CD4-positive, alpha-beta T cell treated with Interleukin-15 for 1 hour (primary cell): Measurements from ENCODE around the gene ZNF432.
"Not testable (repeated sequence)": the region's sequence is repeated elsewhere in the genome, so short reads cannot be mapped to it uniquely, and the experiment has no call there.

Experiments
- DNase-seq: peaks from one replicate; pipeline ENCODE4 v3.0.0-alpha.2; 2020

Gene ZNF432

DNA sequence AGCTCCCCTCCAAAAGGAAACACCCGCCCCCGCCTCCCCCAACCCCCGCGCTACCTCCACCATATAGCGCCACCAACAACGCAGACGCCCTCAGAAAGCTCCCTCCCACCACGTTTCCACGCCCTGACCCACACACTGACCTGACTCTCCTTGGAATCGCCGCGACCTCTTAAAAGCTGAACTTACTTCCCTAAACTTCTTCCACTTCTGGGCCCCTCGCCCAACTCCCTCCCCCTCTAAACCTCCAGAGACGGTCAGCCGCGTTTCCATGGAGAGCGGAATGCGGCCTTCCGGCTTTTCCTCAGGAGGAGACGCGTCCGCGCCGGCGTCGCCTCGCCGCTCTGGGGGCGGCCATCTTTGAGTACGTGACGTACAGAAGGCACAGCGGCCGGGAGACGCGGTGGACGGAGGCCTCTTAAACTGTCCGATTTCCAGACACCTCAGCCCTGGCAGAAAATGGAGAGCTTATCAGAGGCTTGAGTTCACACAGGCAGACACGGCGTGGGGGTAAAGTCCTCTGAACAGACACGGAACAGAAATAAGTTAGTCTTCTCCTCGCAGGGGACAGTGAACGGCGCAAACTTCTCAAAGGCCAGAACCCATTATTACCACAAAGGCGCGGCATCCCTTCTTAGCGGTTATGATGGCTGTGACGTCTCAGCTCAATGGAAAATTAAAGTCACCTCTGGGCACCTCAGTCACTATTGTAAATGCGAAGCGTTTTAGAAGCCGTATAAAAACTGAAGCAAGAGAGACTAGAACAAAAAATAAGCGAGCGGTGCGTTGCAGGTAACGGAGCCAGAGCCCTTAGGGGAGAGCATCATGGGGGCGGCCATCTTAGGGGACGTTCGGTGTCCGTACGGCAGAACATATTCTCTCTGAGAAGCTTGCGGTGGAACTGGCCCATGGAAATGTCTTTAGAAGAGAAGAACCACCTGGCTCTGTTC, at the start of gene ZNF432:
Gene ZNF432, minus strand, starts transcription at position 284 of the 947 bp plus-strand sequence. CDS start 1,970 bp downstream, outside the sequence.
- DNase-seq, result peak; percentile 87

DNA sequence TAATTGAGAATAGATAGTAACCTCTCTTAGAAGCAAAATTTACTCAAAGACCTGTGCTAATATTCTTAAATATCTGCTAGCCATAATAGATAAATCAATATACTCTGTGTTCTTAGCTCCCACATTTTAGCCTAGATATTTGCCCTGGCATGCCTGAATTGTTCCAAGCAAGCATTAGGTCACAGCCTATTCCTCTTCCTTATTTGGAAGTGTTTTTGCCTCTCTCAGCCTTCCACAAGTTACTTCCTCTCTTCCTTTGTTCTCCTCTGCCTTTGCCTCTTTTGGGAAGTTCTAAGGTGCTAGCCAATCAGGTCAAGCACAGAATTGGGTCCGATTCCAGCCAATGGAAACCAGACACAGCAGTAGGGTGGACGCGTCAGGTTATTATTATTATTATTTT, 47.8 kb upstream of the ZNF432 start:
- DNase-seq, result not testable (repeated sequence)

DNA sequence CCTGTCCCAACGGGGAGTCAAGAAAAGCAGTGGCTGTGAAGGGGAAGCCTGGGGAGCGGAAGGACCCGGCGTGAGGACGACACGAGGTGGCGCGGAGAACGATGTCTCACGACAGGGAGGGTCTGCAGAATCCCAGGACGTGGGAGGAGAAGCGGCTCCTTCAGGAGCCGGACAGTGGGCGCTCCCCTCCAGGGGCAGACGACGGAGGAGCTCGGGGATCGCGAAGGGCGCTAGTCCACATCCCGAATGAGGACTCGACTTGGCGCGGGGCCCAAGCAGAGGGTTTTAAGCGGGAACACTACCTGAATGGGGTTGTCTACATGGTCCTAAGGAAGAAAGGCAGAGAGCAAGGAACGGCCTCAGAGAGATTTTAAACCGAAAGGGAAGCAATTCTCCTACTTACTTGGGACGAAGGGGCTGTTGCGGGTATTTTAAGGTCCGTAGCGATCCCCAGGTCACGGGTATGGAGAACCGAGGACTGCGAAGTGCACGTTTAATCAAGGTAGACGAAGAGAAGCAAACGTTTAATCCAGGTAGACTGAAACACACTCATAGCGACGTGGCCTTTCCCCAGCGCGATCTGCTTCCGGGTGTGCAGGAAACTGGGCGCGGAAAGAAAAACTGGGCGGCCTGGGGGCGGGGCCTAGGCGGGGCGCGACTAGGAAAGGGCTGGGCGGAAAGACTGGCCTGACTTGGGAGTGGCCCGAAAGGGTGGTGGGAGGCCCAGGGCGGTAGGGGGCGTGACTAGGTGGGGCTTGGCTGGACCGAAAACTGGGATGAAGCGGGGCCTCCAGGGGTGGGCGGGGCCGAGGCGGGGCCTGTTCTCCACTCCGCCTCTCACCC, 46.8 kb upstream of the ZNF432 start, which contains the start of gene ZNF841:
Gene ZNF841, minus strand, starts transcription at position 594 of the 843 bp plus-strand sequence. CDS start 10,964 bp downstream, outside the sequence.
- DNase-seq, result peak; percentile 88

DNA sequence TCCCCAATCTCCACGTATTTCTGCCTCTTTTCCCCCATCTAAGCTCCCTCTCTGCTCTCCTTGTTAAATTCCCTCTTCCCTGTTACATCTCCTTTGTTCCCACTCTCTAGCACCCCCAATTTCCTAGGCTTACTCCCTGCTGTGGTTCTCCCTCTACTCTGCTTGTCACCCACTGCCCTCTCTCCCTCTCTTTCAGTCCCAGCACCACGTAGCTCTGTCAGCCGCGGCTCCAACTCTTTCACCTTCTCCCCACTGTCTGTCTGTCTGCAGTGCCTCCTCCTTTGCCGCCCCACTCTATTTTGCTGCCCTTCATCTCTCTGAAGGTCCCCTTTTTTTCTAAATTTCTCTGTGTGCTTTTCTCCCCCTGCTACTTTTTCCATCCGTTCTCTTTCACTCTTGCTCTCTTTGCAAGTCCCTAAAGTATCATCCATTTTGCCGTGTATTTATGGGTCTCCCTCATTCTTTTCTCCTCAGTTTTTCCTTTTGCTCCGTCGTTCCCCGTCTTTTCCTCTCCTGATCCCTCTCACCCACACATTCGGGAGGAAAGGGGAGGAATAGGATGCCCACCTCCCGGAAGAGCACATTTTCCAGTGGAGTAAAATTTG, 46.0 kb upstream of the ZNF432 start:
- no peak for DNase-seq

DNA sequence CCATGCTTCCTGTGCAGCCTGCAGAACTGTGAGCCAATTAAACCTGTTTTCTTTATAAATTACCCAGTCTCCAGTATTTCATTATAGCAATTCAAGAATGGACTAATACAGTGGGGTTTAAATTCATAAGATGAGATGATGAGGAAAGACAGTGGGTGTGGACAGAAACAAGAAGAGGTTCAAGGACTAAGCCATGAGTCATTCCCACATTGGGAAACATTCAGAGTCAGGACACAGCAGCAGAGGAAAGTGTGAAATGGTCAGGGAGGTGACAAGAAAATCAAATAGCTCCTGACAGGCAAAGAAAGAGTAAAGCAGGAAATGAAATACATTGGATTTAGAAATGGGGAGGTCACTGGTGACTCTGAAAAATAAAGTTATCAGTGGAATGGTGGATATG, 37.8 kb upstream of the ZNF432 start:
- no peak for DNase-seq

DNA sequence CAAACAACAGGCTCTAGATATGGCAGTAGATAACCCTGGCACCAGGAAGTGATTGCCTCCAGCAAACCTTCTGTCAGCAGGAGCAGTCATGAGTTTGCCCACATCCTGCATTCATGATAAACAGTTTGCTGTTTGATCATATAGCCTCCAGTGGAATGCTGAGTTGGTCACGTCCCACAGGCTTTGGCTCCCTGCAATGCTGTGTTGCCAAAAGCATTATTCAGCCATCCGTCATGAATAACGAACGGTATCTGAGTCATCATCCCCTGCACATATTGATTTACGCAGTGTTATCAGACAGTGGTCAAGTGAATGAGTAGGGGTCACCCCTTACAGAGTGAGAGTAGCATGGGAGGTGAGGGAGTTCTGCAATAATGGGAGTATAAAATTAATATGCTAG, 21.9 kb upstream of the ZNF432 start:
- DNase-seq, result no peak

DNA sequence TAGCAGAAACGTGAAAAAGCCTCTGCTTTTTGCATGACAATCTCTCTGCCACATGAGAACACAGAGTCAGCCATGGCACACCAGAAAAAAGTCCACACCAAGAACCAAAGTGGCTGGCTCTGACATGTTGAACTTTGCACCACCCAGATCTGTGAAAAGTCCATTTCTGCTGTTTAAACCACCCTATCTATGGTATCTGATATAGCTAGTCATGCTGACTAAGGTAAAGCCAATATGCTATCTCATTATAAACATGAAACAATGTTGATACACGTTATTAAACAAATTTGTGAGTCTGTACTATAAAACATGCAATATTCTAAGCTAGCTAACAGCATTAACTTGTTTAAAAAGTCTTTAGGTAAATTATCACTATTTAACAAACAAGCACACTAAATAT, 21.0 kb upstream of the ZNF432 start:
- DNase-seq, result no peak

DNA sequence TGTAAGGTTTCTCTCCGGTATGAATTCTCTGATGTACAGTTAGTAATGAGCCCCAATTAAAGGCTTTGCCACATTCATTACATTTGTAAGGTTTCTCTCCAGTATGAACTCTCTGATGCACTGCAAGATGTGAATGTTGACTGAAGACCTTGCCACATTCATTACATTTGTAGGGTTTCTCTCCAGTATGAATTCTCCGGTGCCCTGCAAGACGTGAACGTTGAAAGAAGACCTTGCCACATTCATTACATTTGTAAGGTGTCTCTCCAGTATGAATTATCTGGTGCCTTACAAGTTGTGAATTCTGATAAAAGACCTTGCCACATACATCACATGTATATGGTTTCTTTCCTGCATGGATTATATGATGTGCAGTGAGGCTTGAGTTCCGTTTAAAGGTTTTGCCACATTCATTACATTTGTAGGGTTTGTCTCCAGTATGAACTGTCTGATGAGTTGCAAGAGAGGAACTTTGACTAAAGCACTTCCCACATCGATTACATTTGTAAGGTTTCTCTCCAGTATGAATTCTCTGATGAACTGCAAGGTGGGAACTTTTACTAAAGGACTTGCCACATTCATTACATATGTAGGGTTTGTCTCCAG, 17.7 kb upstream of the ZNF432 start:
- no peak for DNase-seq

DNA sequence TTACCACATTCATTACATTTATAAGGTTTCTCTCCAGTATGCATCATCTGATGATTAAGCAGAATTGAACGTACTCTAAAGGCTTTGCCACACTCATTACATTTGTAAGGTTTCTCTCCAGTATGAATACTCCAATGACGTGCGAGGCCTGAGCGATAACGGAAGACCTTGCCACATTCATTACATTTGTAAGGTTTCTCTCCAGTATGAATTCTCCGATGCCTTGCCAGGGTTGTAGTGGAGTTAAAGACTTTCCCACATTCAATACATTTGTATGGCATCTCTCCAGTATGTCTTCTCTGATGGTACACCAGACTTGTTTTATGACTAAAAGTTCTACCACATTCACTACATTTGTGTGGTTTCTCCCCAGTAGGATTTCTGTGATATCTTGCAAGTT, 16.8 kb upstream of the ZNF432 start:
- DNase-seq, result no peak

DNA sequence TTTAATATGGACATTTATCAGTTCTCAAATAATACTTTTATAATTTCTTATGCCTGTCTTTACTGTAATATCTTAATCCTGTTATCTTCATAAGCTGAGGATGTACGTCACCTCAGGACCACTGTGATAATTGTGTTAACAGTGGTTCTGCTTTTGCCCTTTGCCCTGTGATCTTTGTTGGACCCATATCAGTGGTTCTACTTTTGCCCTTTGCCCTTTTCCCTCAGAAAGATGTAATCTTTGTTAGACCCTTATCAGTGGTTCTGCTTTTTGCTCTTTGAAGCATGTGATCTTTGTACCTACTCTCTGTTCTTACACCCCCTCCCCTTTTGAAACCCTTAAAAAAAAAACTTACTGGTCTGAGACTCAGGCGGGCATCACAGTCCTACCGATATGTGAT, 7.8 kb upstream of the ZNF432 start:
- not testable (repeated sequence) for DNase-seq

DNA sequence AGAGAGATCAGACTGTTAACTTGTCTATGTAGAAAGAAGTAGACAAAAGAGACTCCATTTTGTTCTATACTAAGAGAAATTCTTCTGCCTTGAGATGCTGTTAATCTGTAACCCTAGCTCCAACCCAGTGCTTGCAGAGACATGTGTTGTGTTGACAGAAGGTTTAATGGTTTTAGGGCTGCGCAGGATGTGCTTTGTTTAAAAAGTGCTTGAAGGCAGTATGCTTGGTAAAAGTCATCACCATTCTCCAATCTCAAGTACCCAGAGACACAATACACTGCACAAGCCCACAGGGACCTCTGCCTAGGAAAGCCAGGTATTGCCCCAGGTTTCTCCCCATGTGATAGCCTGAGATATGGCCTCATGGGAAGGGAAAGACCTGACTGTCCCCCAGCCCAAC, 3.1 kb upstream of the ZNF432 start:
- DNase-seq, result not testable (repeated sequence)

DNA sequence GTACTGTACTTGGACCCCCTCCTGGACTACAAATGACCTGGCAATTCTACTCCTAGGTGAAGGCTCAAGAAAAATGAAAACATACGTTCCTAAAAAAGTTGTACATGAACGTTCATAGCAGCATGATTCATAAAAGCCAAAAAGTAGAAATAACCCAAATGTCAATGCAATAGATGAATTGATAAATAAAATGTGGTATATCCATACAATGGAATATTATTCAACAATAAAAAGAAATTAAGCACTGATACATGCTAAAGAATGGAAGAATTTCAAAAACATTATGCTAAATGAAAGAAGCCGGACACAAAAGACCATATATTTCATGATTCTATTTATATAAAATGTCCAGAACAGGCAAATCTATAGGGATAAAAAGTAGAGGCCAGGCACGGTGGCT, 9.5 kb downstream of the ZNF432 start:
- DNase-seq, result no peak

DNA sequence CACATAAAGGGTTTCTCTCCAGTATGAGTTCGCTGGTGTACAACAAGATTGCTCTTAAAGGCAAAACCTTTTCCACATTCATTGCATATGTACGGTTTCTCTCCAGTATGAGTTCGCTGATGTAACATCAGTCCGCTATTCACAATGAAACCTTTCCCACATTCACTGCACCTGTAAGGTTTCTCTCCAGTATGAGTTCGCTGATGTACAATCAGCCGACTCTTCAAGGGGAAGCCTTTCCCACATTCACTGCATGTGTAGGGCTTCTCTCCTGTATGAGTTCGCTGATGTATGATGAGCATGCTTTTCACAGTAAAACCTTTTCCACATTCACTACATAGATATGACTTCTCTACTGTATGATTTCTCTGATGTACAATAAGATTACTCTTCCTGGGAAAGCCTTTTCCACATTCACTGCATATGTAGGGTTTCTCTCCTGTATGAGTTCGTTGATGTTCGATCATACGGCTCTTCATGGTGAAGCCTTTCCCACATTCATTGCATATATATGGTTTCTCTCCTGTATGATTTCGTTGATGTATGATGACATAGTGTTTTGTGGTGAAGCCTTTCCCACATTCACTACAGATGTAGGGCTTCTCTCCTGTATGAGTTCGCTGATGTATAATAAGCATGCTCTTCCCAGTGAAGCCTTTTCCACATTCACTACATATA, 14.4 kb downstream of the ZNF432 start:
- no peak for DNase-seq

DNA sequence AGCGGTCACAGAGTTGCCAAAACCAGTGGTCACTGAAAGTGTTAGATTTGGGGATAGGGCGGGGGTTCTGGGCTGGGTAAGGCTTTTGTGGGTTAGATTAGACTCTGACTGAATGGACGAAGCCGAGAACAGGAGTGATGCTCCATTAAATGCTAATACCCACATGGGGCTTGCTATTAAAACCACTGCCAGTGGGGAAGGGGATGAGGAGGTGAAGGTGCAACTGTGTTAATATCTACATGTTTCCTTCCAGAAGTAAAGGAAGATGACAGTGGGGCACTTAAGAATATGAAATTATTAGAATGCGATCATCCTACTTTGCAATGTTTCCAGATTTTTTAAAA, 19.9 kb downstream of the ZNF432 start:
- DNase-seq, result no peak

DNA sequence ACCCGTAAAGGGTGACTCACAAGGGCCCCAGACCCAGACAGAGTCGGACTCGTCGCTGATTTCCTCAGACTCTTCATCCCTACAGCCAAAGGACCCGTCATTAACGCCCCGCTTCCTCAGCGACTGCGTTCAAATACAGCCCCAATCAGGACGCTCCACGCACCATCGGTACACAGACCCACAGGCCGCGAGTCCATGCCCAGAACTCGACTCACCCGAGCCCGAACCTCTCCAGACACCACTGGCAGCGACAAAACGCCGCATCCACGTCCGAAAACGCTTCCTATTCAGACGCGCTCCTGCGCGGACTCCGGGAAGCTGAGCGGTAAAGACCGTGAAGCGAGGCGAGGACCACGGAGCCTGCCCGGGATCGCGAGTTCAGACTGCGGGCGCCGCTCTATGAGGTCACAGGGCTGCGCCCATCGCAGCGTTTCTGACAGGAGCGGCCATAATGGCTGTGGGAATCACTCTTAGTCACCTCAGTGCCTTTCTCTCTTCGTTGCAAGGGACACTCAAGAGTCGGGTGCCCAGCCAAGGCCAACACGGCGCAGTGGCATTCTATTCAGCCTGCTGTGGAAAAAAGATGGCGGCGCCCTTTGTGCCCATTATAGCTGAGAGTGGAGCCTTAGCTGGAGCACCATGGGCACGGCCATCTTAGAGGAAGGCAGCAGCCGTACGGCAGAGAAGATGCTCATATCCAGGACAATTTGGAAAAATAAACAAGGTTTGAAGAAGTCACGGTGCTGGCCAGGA, 20.4 kb downstream of the ZNF432 start, which contains the start of gene ZNF614:
Gene ZNF614, minus strand, starts transcription at position 353 of the 753 bp plus-strand sequence. CDS start 2,634 bp downstream, outside the sequence.
- peak; percentile 83 for DNase-seq

DNA sequence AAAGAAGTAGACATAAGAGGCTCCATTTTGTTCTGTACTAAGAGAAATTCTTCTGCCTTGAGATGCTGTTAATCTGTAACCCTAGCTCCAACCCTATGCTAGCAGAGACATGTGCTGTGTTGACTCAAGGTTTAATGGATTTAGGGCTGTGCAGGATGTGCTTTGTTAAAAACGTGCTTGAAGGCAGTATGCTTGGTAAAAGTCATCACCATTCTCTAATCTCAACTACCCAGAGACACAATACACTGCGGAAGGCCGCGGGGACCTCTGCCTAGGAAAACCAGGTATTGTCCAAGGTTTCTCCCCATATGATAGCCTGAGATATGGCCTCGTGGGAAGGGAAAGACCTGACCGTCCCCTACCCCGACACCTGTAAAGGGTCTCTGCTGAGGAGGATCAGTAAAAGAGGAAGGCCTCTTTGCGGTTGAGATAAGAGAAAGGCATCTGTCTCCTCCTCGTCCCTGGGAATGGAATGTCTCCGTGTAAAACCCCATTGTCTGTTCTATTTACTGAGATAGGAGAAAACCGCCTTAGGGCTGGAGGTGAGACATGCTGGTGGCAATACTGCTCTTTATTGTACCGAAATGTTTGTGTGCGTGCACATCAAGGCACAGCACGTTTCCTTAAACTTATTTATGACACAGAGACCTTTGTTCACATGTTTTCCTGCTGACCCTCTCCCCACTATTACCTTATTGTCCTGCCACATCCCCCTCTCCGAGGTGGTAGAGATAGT, 22.2 kb downstream of the ZNF432 start:
- not testable (repeated sequence) for DNase-seq

DNA sequence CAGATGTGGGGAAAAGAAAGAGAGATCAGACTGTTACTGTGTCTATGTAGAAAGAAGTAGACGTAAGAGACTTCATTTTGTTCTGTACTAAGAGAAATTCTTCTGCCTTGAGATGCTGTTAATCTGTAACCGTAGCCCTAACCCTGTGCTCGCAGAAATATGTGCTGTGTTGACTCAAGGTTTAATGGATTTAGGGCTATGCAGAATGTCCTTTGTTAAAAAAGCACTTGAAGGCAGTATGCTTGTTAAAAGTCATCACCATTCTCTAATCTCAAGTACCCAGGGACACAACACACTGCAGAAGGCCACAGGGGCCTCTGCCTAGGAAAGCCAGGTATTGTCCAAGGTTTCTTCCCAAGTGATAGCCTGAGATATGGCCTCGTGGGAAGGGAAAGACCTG, 24.2 kb downstream of the ZNF432 start:
- not testable (repeated sequence) for DNase-seq

DNA sequence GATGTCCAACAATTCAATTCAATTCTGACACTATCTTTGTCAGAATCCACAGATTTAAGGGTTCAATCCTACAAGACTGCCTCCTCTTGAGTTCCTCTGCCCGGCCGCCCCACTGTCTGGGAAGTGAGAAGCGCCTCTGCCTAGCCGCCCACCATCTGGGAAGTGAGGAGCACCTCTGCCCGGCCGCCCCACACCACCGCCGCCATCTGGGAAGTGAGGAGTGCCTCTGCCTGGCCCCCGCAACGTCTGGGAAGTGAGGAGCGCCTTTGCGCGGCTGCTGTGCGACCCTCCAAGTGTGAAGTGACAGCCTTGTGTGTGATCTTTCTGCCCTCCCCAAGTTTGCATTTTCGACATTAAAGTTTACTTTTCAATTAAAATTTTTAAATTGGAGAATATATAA, 26.4 kb downstream of the ZNF432 start:
- no peak for DNase-seq

DNA sequence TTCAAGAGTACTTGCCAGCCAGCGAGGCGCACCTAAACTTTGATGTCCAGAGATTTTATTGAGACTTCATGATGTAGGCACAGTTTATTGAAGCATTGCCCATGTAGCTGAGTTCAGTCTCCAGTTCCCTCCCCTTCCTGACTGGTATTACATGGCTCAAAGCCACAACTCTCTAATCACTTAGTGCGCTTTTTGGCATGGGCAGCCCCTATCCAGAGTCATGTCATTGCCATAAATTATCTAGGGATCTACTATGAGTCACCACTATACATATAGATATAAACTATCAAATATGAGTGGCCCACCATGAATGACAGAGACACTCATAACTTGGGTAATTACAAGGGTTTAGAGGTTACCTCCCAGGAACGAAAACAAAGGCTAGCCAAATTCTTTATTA, 28.1 kb downstream of the ZNF432 start:
- no peak for DNase-seq

DNA sequence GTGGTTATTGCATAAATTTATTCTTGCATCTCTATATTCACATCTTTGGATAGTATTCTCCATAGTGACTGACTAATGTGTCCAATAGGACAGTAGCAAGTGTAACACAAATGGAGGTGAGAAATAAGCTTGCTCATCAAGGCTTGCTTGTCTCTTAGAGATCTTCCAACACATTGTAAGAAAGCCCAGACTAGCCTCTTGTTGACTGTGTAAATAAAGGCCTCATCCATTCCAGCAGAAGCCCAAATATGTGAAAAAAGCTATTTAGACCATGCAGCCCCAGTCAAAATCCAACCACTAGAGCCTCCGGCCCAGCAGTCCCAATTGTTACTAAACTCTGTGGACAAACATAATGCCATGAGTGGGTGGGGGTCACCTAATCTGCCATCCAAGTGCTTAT, 38.0 kb downstream of the ZNF432 start:
- DNase-seq, result no peak
